ENCODE data around the gene TUBB2A. TPM values are rescaled to one million over a fixed set of nuclear protein-coding genes. Genes with fewer than 3 reads are reported as not detected.

Gene TUBB2A
- total and polyA plus RNA-seq, 2 of the 13 experiments (the other 11 are each of a cell fraction or from before 2014, with no cell fraction given) = 35.3 to 106 TPM

DNA sequence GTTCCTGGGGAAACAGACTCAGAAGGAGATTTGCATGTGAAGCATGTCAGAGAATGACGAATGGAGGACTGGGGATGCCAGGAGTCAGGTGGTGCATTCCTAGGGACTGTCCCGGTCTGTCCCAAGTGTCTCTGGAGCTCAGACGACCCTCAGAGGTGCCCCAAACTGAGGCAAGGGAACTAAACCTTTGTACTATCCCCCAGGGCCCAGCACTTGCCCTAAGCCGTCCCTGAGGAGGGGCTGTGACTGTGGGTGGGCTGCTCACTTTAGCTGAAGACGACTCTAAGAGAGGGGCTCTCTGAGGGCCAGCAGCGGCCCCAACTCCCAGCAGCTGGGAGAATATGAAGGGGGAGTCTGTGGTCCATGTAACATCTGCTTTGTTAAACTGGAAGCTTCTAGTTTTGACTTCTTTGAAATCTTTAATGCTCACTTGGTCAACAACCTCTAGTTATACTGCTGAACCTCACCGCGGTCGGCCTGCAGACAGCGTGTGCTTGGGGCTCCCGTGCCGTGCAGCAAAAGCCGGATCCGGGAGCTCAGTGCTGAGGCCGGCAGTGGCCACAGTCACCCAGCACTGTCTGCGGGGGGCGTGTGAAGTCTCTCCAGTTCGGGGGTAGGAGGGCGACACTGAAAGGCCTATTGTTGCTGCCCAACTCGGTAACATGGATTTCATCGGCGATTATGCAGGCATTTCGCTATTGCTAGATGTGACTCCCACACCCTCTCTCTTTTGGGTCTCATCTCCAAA lies 35.9 kb upstream of the TUBB2A start (continued):
- no peak for TF ChIP-seq KMT2A (CRISPR knock-in tag; IDR thresholded peaks at IDR 0.05)
- TF ChIP-seq, protein P1, sequence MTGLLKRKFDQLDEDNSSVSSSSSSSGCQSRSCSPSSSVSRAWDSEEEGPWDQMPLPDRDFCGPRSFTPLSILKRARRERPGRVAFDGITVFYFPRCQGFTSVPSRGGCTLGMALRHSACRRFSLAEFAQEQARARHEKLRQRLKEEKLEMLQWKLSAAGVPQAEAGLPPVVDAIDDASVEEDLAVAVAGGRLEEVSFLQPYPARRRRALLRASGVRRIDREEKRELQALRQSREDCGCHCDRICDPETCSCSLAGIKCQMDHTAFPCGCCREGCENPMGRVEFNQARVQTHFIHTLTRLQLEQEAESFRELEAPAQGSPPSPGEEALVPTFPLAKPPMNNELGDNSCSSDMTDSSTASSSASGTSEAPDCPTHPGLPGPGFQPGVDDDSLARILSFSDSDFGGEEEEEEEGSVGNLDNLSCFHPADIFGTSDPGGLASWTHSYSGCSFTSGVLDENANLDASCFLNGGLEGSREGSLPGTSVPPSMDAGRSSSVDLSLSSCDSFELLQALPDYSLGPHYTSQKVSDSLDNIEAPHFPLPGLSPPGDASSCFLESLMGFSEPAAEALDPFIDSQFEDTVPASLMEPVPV (CRISPR knock-in tag; IDR thresholded peaks at IDR 0.05) = no peak
- no peak for TF ChIP-seq ZNF138 (CRISPR knock-in tag; IDR thresholded peaks at IDR 0.05; ENCODE audit: low read depth)
- TF ChIP-seq PHF5A (CRISPR knock-in tag; IDR thresholded peaks at IDR 0.05; ENCODE audit: low read depth, unreplicated experiment) = no peak
- TF ChIP-seq CHCHD3 (CRISPR knock-in tag; IDR thresholded peaks at IDR 0.05) = no peak
- TF ChIP-seq, protein P2, sequence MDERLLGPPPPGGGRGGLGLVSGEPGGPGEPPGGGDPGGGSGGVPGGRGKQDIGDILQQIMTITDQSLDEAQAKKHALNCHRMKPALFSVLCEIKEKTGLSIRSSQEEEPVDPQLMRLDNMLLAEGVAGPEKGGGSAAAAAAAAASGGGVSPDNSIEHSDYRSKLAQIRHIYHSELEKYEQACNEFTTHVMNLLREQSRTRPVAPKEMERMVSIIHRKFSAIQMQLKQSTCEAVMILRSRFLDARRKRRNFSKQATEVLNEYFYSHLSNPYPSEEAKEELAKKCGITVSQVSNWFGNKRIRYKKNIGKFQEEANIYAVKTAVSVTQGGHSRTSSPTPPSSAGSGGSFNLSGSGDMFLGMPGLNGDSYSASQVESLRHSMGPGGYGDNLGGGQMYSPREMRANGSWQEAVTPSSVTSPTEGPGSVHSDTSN (CRISPR knock-in tag; IDR thresholded peaks at IDR 0.05) = no peak
- no peak for TF ChIP-seq HHEX (CRISPR knock-in tag; IDR thresholded peaks at IDR 0.05)

DNA sequence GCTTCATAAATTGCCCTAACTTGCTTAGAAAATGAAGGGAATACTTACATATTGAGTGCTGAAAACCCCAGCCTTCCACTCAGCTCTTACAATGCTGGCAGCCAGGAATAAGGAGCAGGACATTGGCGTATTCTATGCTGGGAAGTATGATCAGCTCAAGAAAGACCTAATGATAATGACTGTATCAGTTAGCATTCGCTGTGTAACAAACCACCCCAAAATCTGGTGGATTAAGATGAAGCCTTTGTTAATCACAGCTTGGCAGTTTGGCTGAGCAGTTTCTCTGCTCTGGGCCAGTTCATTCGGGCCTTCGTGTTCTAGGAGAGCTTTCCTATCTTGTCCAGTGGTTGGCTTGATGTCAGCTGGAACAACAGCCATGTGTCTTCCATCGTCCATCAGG lies 33.4 kb upstream of the TUBB2A start:
- CTCF ChIA-PET (ENCODE audit: low intra/inter-chr PET ratio, low total read pairs) = no interaction called here
- Histone ChIP-seq H3K9ac (ENCODE audit: insufficient read depth, low read depth, low read length) (no peak overlapping the region), H3K27me3 (ENCODE audit: control insufficient read depth in 1 of 2, insufficient read depth in 2 of 2, low read length in 2 of 2) (peaks cover 0 to 3% of the 10 kb centered on the region in 2 experiments; a peak in 2 of 5 replicates), H3K79me2 (ENCODE audit: insufficient read depth, low read length) (peaks cover 7% of the 10 kb centered on the region), H3K4me2 (ENCODE audit: low read depth, low read length) (no peak overlapping the region), H3K9me3 (ENCODE audit: low read length) (no peaks in the 10 kb centered on the region), H4K20me1 (ENCODE audit: insufficient read depth, low read length) (no peaks in the 10 kb centered on the region), H3K36me3 (replicated peaks in 1 of 2; ENCODE audit: control insufficient read depth in 1 of 2, insufficient read depth in 2 of 2, low read length in 2 of 2) (no peaks in the 10 kb centered on the region; a peak in 1 of 5 replicates), H3K27ac (ENCODE audit: extremely low read length, insufficient read depth, low read length) (no peak overlapping the region), H3K4me3 (replicated peaks in 1 of 3; ENCODE audit: insufficient read depth in 1 of 3, low read depth in 2 of 3, low read length in 3 of 3) (no peak overlapping the region), H2AFZ (ENCODE audit: low read length) (no peak overlapping the region), H3K4me1 (ENCODE audit: insufficient read depth, low read length) (peaks cover 26% of the 10 kb centered on the region)
- BruUV-seq (replicated peaks) = no TSS peak
- FAIRE-seq (no peak), DNase-seq (ENCODE audit: low spot score) (no peak), ATAC-seq (no peak)
- TF ChIP-seq RORA (CRISPR knock-in tag; IDR thresholded peaks at IDR 0.05) (no peak), RBAK (CRISPR knock-in tag; IDR thresholded peaks at IDR 0.05) (peak; percentile 87)
- in situ Hi-C loops (cut with HindIII; ENCODE audit: extremely low pct_ligation_motif_present, low pct_unique_long_range_greater_than_20kb) (no loop called here), intact Hi-C loops (cut with micrococcal nuclease; ENCODE audit: unreplicated experiment) (no loop called here)
- WGBS (ENCODE audit: low lambda C conversion rate) = 68% methylated on average over 5 of the region's 5 CpGs
- POLR2A ChIA-PET = no interaction called here

All from HepG2 (cell line).